GM23338 (cell line): ENCODE data around the gene SMIM22. TPM values are rescaled to one million over a fixed set of nuclear protein-coding genes. Genes with fewer than 3 reads are reported as not detected.

Source experiments
- ATAC-seq: fragments of 200-7000 bp; cut with Tn5 transposase; 3 replicates; pipeline ENCODE4 v1.9.1; 2020
- DNase-seq: peaks from one replicate; pipeline ENCODE4 v3.0.0-alpha.2; 2015; ENCODE audit warnings: low spot score
- H2AFZ ChIP-seq: fragments of 200-600 bp; sonication (generic); 2 replicates; pipeline ENCODE4 v1.8.0; 2016; ENCODE audit warnings: antibody characterized with exemption, mild to moderate bottlenecking, moderate library complexity
- H3F3A ChIP-seq: fragments of 200-600 bp; sonication (generic); replicated peaks from 2 replicates; pipeline ENCODE4 v1.8.0; 2017; ENCODE audit warnings: antibody characterized with exemption, mixed run types, low read depth
- H3K27ac ChIP-seq: fragments of 200-600 bp; sonication (generic); 2 replicates; pipeline ENCODE4 v1.6.1; 2016; ENCODE audit warnings: low read depth
- H3K27me3 ChIP-seq: fragments of 200-600 bp; sonication (generic); 2 replicates; pipeline ENCODE4 v1.8.0; 2016; ENCODE audit warnings: mild to moderate bottlenecking, mixed run types, moderate library complexity; ENCODE audit not compliant: insufficient read depth
- H3K36me3 ChIP-seq: fragments of 200-600 bp; sonication (generic); 2 replicates; pipeline ENCODE4 v1.8.0; 2016; ENCODE audit warnings: mild to moderate bottlenecking; ENCODE audit not compliant: insufficient read depth
- H3K4me1 ChIP-seq: fragments of 200-600 bp; sonication (generic); 2 replicates; pipeline ENCODE4 v1.8.0; 2016; ENCODE audit warnings: mild to moderate bottlenecking, moderate library complexity; ENCODE audit not compliant: insufficient read depth
- H3K4me2 ChIP-seq: fragments of 200-600 bp; sonication (generic); 2 replicates; pipeline ENCODE4 v1.7.1; 2017; ENCODE audit warnings: mixed run types
- H3K4me3 ChIP-seq: fragments of 200-600 bp; sonication (generic); 2 replicates; pipeline ENCODE4 v1.6.1; 2016; ENCODE audit warnings: mixed run types
- H3K79me2 ChIP-seq: fragments of 200-600 bp; sonication (generic); replicated peaks from 2 replicates; pipeline ENCODE4 v1.8.0; 2017; ENCODE audit warnings: mild to moderate bottlenecking; ENCODE audit not compliant: insufficient read depth
- H3K9me2 ChIP-seq: fragments of 200-600 bp; sonication (generic); 2 replicates; pipeline ENCODE4 v1.8.0; 2017; ENCODE audit not compliant: insufficient read depth
- H4K20me1 ChIP-seq: fragments of 200-600 bp; sonication (generic); replicated peaks from 2 replicates; pipeline ENCODE4 v1.8.0; 2017; ENCODE audit warnings: mild to moderate bottlenecking; ENCODE audit not compliant: insufficient read depth
- H3K27ac Mint-ChIP-seq: 2 replicates; pipeline ENCODE4 v1.8.0; 2020; ENCODE audit warnings: inconsistent platforms, mild to moderate bottlenecking, moderate library complexity, mixed read lengths
- H3K27me3 Mint-ChIP-seq: 3 replicates; pipeline ENCODE4 v1.8.0; 2022; ENCODE audit warnings: low read depth, mild to moderate bottlenecking, moderate library complexity, mixed read lengths, inconsistent platforms; ENCODE audit not compliant: insufficient read depth, poor library complexity
- H3K36me3 Mint-ChIP-seq: 3 replicates; pipeline ENCODE4 v1.8.0; 2021; ENCODE audit warnings: low read depth, mild to moderate bottlenecking, inconsistent platforms, moderate library complexity, mixed read lengths
- H3K4me1 Mint-ChIP-seq: 3 replicates; pipeline ENCODE4 v1.8.0; 2020; ENCODE audit warnings: mild to moderate bottlenecking, inconsistent platforms, mixed read lengths
- H3K4me3 Mint-ChIP-seq: 3 replicates; pipeline ENCODE4 v1.8.0; 2021; ENCODE audit warnings: moderate library complexity, mild to moderate bottlenecking, inconsistent platforms, mixed read lengths
- H3K9me3 Mint-ChIP-seq: 3 replicates; pipeline ENCODE4 v1.8.0; 2020; ENCODE audit warnings: moderate library complexity, mild to moderate bottlenecking, inconsistent platforms, mixed read lengths
- CREB1 ChIP-seq: fragments of 250-450 bp; sonication (Bioruptor Pico); IDR thresholded peaks from 2 replicates; pipeline ENCODE4 v1.5.0; 2020; ENCODE audit warnings: low read depth, mild to moderate bottlenecking, moderate library complexity
- CTCF ChIP-seq, 2 experiments: fragments of 200-600 bp in 1 of 2; sonication (generic) in 1 of 2; conservative IDR thresholded peaks; 2 replicates each; pipeline versions ENCODE4 v1.5.1 to v1.6.1; 2016 to 2017; ENCODE audit warnings: antibody characterized with exemption in 2 of 2, low read depth in 2 of 2, mild to moderate bottlenecking in 2 of 2, moderate library complexity in 1 of 2
- ETS1 ChIP-seq: IDR thresholded peaks from 2 replicates; pipeline ENCODE4 v1.6.1; 2016; ENCODE audit warnings: antibody characterized with exemption
- EZH2 ChIP-seq: fragments of 200-600 bp; sonication (generic); IDR thresholded peaks from one replicate; pipeline ENCODE4 v1.8.0; 2017; ENCODE audit warnings: antibody characterized with exemption, mild to moderate bottlenecking, low read depth; ENCODE audit not compliant: unreplicated experiment
- EZH2phosphoT487 ChIP-seq: fragments of 200-600 bp; sonication (generic); IDR thresholded peaks from one replicate; pipeline ENCODE4 v1.8.1; 2018; ENCODE audit warnings: antibody characterized with exemption; ENCODE audit not compliant: unreplicated experiment
- JUNB ChIP-seq: IDR thresholded peaks from one replicate; pipeline ENCODE4 v1.6.1; 2016; ENCODE audit warnings: antibody characterized with exemption; ENCODE audit not compliant: unreplicated experiment
- NANOG ChIP-seq: IDR thresholded peaks from 2 replicates; pipeline ENCODE4 v1.6.1; 2016; ENCODE audit warnings: antibody characterized with exemption, borderline replicate concordance
- POLR2AphosphoS5 ChIP-seq: IDR thresholded peaks from 2 replicates; pipeline ENCODE4 v1.6.1; 2016; ENCODE audit warnings: antibody characterized with exemption, low read depth
- REST ChIP-seq: IDR thresholded peaks from one replicate; pipeline ENCODE4 v1.6.1; 2018; ENCODE audit warnings: antibody characterized with exemption; ENCODE audit not compliant: unreplicated experiment
- STAT1 ChIP-seq: IDR thresholded peaks from one replicate; pipeline ENCODE4 v1.6.1; 2016; ENCODE audit warnings: antibody characterized with exemption; ENCODE audit not compliant: unreplicated experiment
- ZNF114 ChIP-seq: fragments of 250-450 bp; sonication (Bioruptor Pico); IDR thresholded peaks from 2 replicates; pipeline ENCODE4 v1.5.0; 2020; ENCODE audit warnings: mild to moderate bottlenecking, moderate library complexity
- ZNF331 ChIP-seq: fragments of 250-450 bp; sonication (Bioruptor Pico); IDR thresholded peaks from 2 replicates; pipeline ENCODE4 v1.5.0; 2020; ENCODE audit warnings: low read depth, mild to moderate bottlenecking, moderate library complexity
- ZNF462 ChIP-seq: fragments of 250-450 bp; sonication (Bioruptor Pico); IDR thresholded peaks from 2 replicates; pipeline ENCODE4 v1.5.0; 2020; ENCODE audit warnings: mild to moderate bottlenecking, moderate library complexity
- long read RNA-seq: library from polyadenylated mRNA; unstranded; transcript quantifications from one replicate; pipeline ENCODE4 v2.0.0, GENCODE V29; 2020; ENCODE audit not compliant: unreplicated experiment
- polyA plus RNA-seq: library from polyadenylated mRNA; unstranded; fragments of >200 nt; fragmentation: Nextera tagmentation; extraction: Ambion mirVana; gene quantifications from 2 replicates; pipeline ENCODE4 v1.2.1, GENCODE V29; 2016
- total RNA-seq: library from RNA; depleted of rRNA; stranded (reverse); fragments of >200 nt; shearing (Covaris generic); gene quantifications from 2 replicates; pipeline ENCODE4 v1.2.3, GENCODE V29; 2014; rRNA removed

SMIM22 gene
- total RNA-seq: not detected in 2 replicates
- polyA plus RNA-seq: 1.3 and 1.4 TPM in 2 replicates
- long read RNA-seq: 0 reads

- no peaks in the 10 kb centered on the region; the same call in 1 of the 2 replicates for H3F3A ChIP-seq
- H3K4me2 ChIP-seq: no peak within 1 kb of the TSS
- no peak within 1 kb of the TSS for H3K27ac Mint-ChIP-seq
- DNase-seq (peak; percentile 32), ATAC-seq (peak; percentile 62)
- no peaks in the 10 kb centered on the region for H3K79me2 ChIP-seq
- no peak within 1 kb of the TSS for H2AFZ ChIP-seq
- H3K27me3 Mint-ChIP-seq: peaks cover 3% of the 10 kb centered on the region
- H4K20me1 ChIP-seq: no peaks in the 10 kb centered on the region
- peaks cover 3% of the 10 kb centered on the region; the same call in 1 of the 2 replicates for H3K36me3 ChIP-seq
- no peaks in the 10 kb centered on the region for H3K4me1 ChIP-seq
- no peaks in the 10 kb centered on the region; the same call in 2 of the 3 replicates for H3K4me1 Mint-ChIP-seq
- no peaks in the 10 kb centered on the region for H3K9me2 ChIP-seq
- no peak within 1 kb of the TSS for H3K27ac ChIP-seq
- no peak within 1 kb of the TSS for H3K4me3 Mint-ChIP-seq
- H3K4me3 ChIP-seq: no peak within 1 kb of the TSS
- no peak for TF ChIP-seq POLR2AphosphoS5
- TF ChIP-seq ETS1: no peak
- TF ChIP-seq JUNB: no peak
- no peak for TF ChIP-seq REST
- TF ChIP-seq NANOG: no peak
- TF ChIP-seq EZH2phosphoT487: no peak
- no peak for TF ChIP-seq CTCF (conservative IDR thresholded peaks at IDR 0.05; ENCODE audit: low read depth in 2 of 2)
- TF ChIP-seq EZH2: no peak
- TF ChIP-seq CREB1 (CRISPR knock-in tag): no peak
- no peak for TF ChIP-seq STAT1
- TF ChIP-seq ZNF114 (CRISPR knock-in tag): no peak
- TF ChIP-seq ZNF462: no peak
- no peak for TF ChIP-seq ZNF331 (CRISPR knock-in tag)
- H3K27me3 ChIP-seq: no peaks in the 10 kb centered on the region
- H3K36me3 Mint-ChIP-seq: peaks cover 7% of the 10 kb centered on the region; the same call in 2 of the 3 replicates
- H3K9me3 Mint-ChIP-seq: no peaks in the 10 kb centered on the region
Measured at GRCh38 chr16:4795181-4795827, at the start of gene SMIM22. SMIM22 (plus strand) TSS chr16:4795369; CDS start chr16:4795735, 366 bp downstream.
